K562 (cell line): Measurements from ENCODE around the gene SP2. TPM values are rescaled to one million over a fixed set of nuclear protein-coding genes. Genes with fewer than 3 reads are reported as not detected.
A peak's percentile ranks its signal among the peaks of the same experiment; 100 is the strongest.

Source experiments
- ATAC-seq: fragments of 200-7000 bp; cut with Tn5 transposase; 3 replicates; pipeline ENCODE4 v1.9.1; 2020; ENCODE audit warnings: moderate library complexity
- BruUV-seq: library from RNA; stranded (reverse); fragments of 400-500 nt; replicated peaks from 2 replicates; lab custom pipeline; 2021; lab: Mats Ljungman, UMichigan
- CTCF ChIA-PET: fragments of 300-600 bp; formaldehyde crosslinking; extraction: SDS; loops from one replicate; lab custom pipeline; 2021; ENCODE audit warnings: low intra/inter-chr PET ratio; lab: Yijun Ruan, JAX
- POLR2A ChIA-PET: fragments of 300-600, 350-650 bp; sonication (Branson Sonifier 250); formaldehyde crosslinking; extraction: SDS; loops from one replicate; lab custom pipeline; 2021; ENCODE audit warnings: antibody characterized with exemption, inconsistent platforms; lab: Yijun Ruan, JAX
- DNase-seq, 4 experiments: peaks; one replicate each; pipeline versions ENCODE4 v3.0.0 to v3.0.0-alpha.2; 2011 to 2018; ENCODE audit warnings: low spot score in 3 of 4, mixed read lengths in 3 of 4; ENCODE audit errors: extremely low read depth in 1 of 4
- FAIRE-seq: peaks from 2 replicates; lab custom pipeline; 2011; peaks lifted over from hg19 to GRCh38; lab: Jason Lieb, UNC
- H2AFZ ChIP-seq: 2 replicates; pipeline ENCODE4 v1.6.0; 2011; ENCODE audit warnings: low read depth, low read length, control low read depth, inconsistent platforms
- H3K27ac ChIP-seq: fragments of 200-600 bp; 3 replicates; pipeline ENCODE4 v1.8.0; 2011; ENCODE audit warnings: low read depth, mild to moderate bottlenecking, control low read depth, inconsistent platforms, low read length, moderate library complexity, mixed read lengths; ENCODE audit errors: extremely low read depth
- H3K27me3 ChIP-seq, 2 experiments: fragments of 300-600 bp in 1 of 2; 2 replicates in 1 of 2; 3 replicates in 1 of 2; pipeline versions ENCODE4 v1.6.0 to v1.8.0; 2011; ENCODE audit warnings: inconsistent platforms in 2 of 2, low read length in 2 of 2, mild to moderate bottlenecking in 1 of 2, mixed read lengths in 1 of 2, moderate library complexity in 1 of 2; ENCODE audit not compliant: control insufficient read depth in 2 of 2, insufficient read depth in 2 of 2
- H3K36me3 ChIP-seq: fragments of 300-600 bp; 3 replicates; pipeline ENCODE4 v1.8.0; 2011; ENCODE audit warnings: mild to moderate bottlenecking, low read length, inconsistent platforms; ENCODE audit not compliant: control insufficient read depth, insufficient read depth
- H3K4me1 ChIP-seq, 2 experiments: fragments of 200-600 bp in 1 of 2; replicated peaks in 1 of 2; 2 replicates in 1 of 2; 3 replicates in 1 of 2; pipeline versions ENCODE4 v1.5.1 to v1.8.0; 2011; ENCODE audit warnings: inconsistent platforms in 2 of 2, low read length in 2 of 2, mild to moderate bottlenecking in 1 of 2, mixed read lengths in 1 of 2, moderate library complexity in 1 of 2; ENCODE audit not compliant: control insufficient read depth in 2 of 2, insufficient read depth in 2 of 2
- H3K4me2 ChIP-seq: 2 replicates; pipeline ENCODE4 v1.6.1; 2011; ENCODE audit warnings: low read length, control low read depth, inconsistent platforms, mixed read lengths; ENCODE audit not compliant: insufficient read depth
- H3K4me3 ChIP-seq: fragments of 200-600 bp; sonication (generic), shearing (Covaris generic); 2 replicates; pipeline ENCODE4 v1.5.1; 2016; ENCODE audit warnings: control low read depth, inconsistent platforms
- H3K79me2 ChIP-seq: fragments of 200-600 bp; 3 replicates; pipeline ENCODE4 v1.8.0; 2011; ENCODE audit warnings: low read length, inconsistent platforms; ENCODE audit not compliant: control insufficient read depth, insufficient read depth
- H3K9ac ChIP-seq, 2 experiments: 2 replicates each; pipeline versions ENCODE4 v1.6.0 to v1.6.1; 2011; ENCODE audit warnings: low read depth in 2 of 2, low read length in 2 of 2, control low read depth in 1 of 2, inconsistent platforms in 1 of 2, mild to moderate bottlenecking in 1 of 2, mixed read lengths in 1 of 2; ENCODE audit not compliant: insufficient read depth in 1 of 2
- H3K9me1 ChIP-seq: one replicate; pipeline ENCODE4 v1.6.0; 2011; ENCODE audit warnings: inconsistent platforms, mild to moderate bottlenecking, low read length, moderate library complexity; ENCODE audit not compliant: control insufficient read depth, insufficient read depth
- H3K9me3 ChIP-seq: replicated peaks from 2 replicates; pipeline ENCODE4 v1.5.1; 2011; ENCODE audit warnings: low read depth, low read length, inconsistent platforms; ENCODE audit not compliant: control insufficient read depth, insufficient read depth
- H4K20me1 ChIP-seq: replicated peaks from 2 replicates; pipeline ENCODE4 v1.6.1; 2011; ENCODE audit warnings: low read length, inconsistent platforms, mixed read lengths; ENCODE audit not compliant: control insufficient read depth, insufficient read depth
- ATF4 ChIP-seq: fragments of 450-650 bp; formaldehyde crosslinking; IDR thresholded peaks from 2 replicates; pipeline ENCODE4 v1.4.0; 2022; ENCODE audit warnings: mild to moderate bottlenecking, moderate library complexity
- C11orf30 ChIP-seq: fragments of 450-650 bp; IDR thresholded peaks from 2 replicates; pipeline ENCODE4 v1.6.1; 2016; ENCODE audit warnings: low read depth, mild to moderate bottlenecking
- CBFA2T3 ChIP-seq: fragments of 450-650 bp; IDR thresholded peaks from 2 replicates; pipeline ENCODE4 v1.6.1; 2017
- CCNT2 ChIP-seq: IDR thresholded peaks from 2 replicates; pipeline ENCODE4 v1.6.1; 2011; ENCODE audit warnings: borderline replicate concordance, low read depth, mild to moderate bottlenecking, moderate library complexity, mixed read lengths, low read length; ENCODE audit not compliant: insufficient read length; ENCODE audit errors: extremely low read depth
- HNRNPH1 ChIP-seq: fragments of 200-400 bp; formaldehyde crosslinking; optimal IDR thresholded peaks from 2 replicates; pipeline ENCODE3; 2017; ENCODE audit warnings: low read depth, mild to moderate bottlenecking, low read length, moderate library complexity
- MAFF ChIP-seq: IDR thresholded peaks from 2 replicates; pipeline ENCODE4 v1.6.1; 2012; ENCODE audit warnings: low read length, improper control_type of control experiment
- MAFG ChIP-seq: fragments of 450-650 bp; conservative IDR thresholded peaks from 2 replicates; pipeline ENCODE4 v1.6.1; 2016; ENCODE audit warnings: missing genetic modification characterization, missing compliant biosample characterization
- MLLT1 ChIP-seq, 2 experiments: fragments of 450-650 bp; IDR thresholded peaks; 2 replicates each; pipeline ENCODE4 v1.6.1; 2016
- NELFE ChIP-seq: IDR thresholded peaks from 2 replicates; pipeline ENCODE4 v1.6.1; 2011; ENCODE audit warnings: mild to moderate bottlenecking; ENCODE audit not compliant: insufficient read depth, insufficient read length
- PTRF ChIP-seq: fragments of 450-650 bp; IDR thresholded peaks from 2 replicates; pipeline ENCODE4 v1.6.1; 2016; ENCODE audit warnings: mild to moderate bottlenecking, missing genetic modification characterization, missing compliant biosample characterization
- RBM15 ChIP-seq: fragments of 200-400 bp; formaldehyde crosslinking; IDR thresholded peaks from 2 replicates; pipeline ENCODE4 v1.6.1; 2018; ENCODE audit warnings: mild to moderate bottlenecking, low read length, moderate library complexity; ENCODE audit not compliant: insufficient read depth
- TSHZ1 ChIP-seq: fragments of 250-450 bp; sonication (Bioruptor Pico); IDR thresholded peaks from 2 replicates; pipeline ENCODE4 v1.4.0; 2020; ENCODE audit warnings: mild to moderate bottlenecking, moderate library complexity
- ZNF212 ChIP-seq: fragments of 450-650 bp; formaldehyde crosslinking; IDR thresholded peaks from 2 replicates; pipeline ENCODE4 v1.4.0; 2020; ENCODE audit warnings: mild to moderate bottlenecking
- ZNF253 ChIP-seq: fragments of 250-450 bp; sonication (Bioruptor Pico); conservative IDR thresholded peaks from 2 replicates; pipeline ENCODE4 v1.6.1; 2021; ENCODE audit warnings: mild to moderate bottlenecking
- ZNF282 ChIP-seq: sonication (generic); formaldehyde crosslinking; IDR thresholded peaks from 2 replicates; pipeline ENCODE4 v1.8.1; 2023; ENCODE audit warnings: missing genetic modification reagents
- ZNF583 ChIP-seq: fragments of 250-450 bp; sonication (Bioruptor Pico); IDR thresholded peaks from 2 replicates; pipeline ENCODE4 v1.4.0; 2020
- WGBS: fragments of 100-300 bp; shearing (Covaris generic); methylation state at CpG from one replicate; pipeline ENCODE4 v1.1.6; 2016; ENCODE audit warnings: low coverage, mixed read lengths; ENCODE audit not compliant: insufficient coverage; ENCODE audit errors: missing lambda C conversion rate; 5-methylcytosine and 5-hydroxymethylcytosine counted together
- in situ Hi-C: fragments of 300-500 bp; cut with MboI; formaldehyde crosslinking; loops from 4 replicates; pipeline ENCODE4 v1.15.0; 2018; ENCODE audit warnings: inconsistent platforms, mixed read lengths
- intact Hi-C: fragments of 100-400 bp; cut with micrococcal nuclease; formaldehyde crosslinking; loops from 2 replicates; pipeline ENCODE4 v1.14.2; 2022
- polyA plus RNA-seq, 8 experiments: library from polyadenylated mRNA; depleted of rRNA in 4 of 8; stranded (reverse) in 5 of 8; unstranded in 3 of 8; fragments of >200 nt; fragmentation: Nextera tagmentation in 2 of 8; fragmentation: Illumina TruSeq in 1 of 8; extraction: Ambion mirVana in 2 of 8; extraction: Trizol in 1 of 8; gene quantifications; 2 replicates each; pipeline versions ENCODE4 v1.2.1 to v1.2.3, GENCODE V29; 2011 to 2014; ENCODE audit warnings: inconsistent platforms in 1 of 8, missing spikeins in 1 of 8
- total RNA-seq, 7 experiments: library from RNA; depleted of rRNA in 6 of 7; stranded (reverse); fragments of >200 nt in 6 of 7; fragmentation: Illumina TruSeq in 2 of 7; extraction: Trizol in 2 of 7; gene quantifications; 2 replicates each; pipeline versions ENCODE4 v1.2.1 to v1.2.3, GENCODE V29; 2011 to 2021; ENCODE audit warnings: low replicate concordance in 1 of 7
- TF ChIP-seq, protein P1 (sequence below): fragments of 250-450 bp; sonication (Bioruptor Pico); IDR thresholded peaks from 2 replicates; pipeline ENCODE4 v1.5.0; 2021

SP2 gene
- total and polyA plus RNA-seq, 9 of the 15 experiments (the other 6 are each of a cell fraction or from before 2014, with no cell fraction given), result 0.77 to 22.3 (median 2.3) TPM

GRCh38 chr17:47961406-47961805, 65.4 kb downstream of the SP2 start:
- ATAC-seq, result no peak
- Histone ChIP-seq H3K36me3 (no peaks in the 10 kb centered on the region), H2AFZ (no peak overlapping the region), H4K20me1 (no peaks in the 10 kb centered on the region), H3K9me1 (no peaks in the 10 kb centered on the region), H3K27me3 (no peaks in the 10 kb centered on the region; a peak in 1 of 5 replicates), H3K79me2 (no peaks in the 10 kb centered on the region), H3K9ac (peak overlapping the region in 1 of 2 experiments; percentile 36; a peak in 1 of 4 replicates), H3K4me1 (peaks cover 10 to 21% of the 10 kb centered on the region in 2 experiments), H3K4me3 (no peak overlapping the region), H3K27ac (no peak overlapping the region), H3K4me2 (no peak overlapping the region), H3K9me3 (no peaks in the 10 kb centered on the region)
- BruUV-seq, result no TSS peak
- POLR2A ChIA-PET, result interaction anchor here (0.6 to 3.1 kb wide), 4 partner anchors 8 to 17 kb away, joined by 3 to 14 read pairs (median 4); partner anchors contain the start of gene CDK5RAP3
- intact Hi-C loops (no loop called here), in situ Hi-C loops (no loop called here)
- FAIRE-seq, result no peak
- CTCF ChIA-PET, result no interaction called here
- 45% methylated on average over 6 of the region's 6 CpGs for WGBS
- DNase-seq, result no peak
- TF ChIP-seq MAFG (tag) (peak; percentile 57), ZNF253 (CRISPR knock-in tag) (no peak), RBM15 (no peak), ATF4 (CRISPR knock-in tag) (no peak), CCNT2 (no peak), C11orf30 (peak; percentile 72), ZNF583 (CRISPR knock-in tag) (no peak), MAFF (peak; percentile 53; the same call in 1 of the 2 replicates), TSHZ1 (CRISPR knock-in tag) (no peak), NELFE (no peak), PTRF (tag) (no peak), HNRNPH1 (no peak), CBFA2T3 (no peak), MLLT1 (IDR thresholded peaks at IDR 0.05) (no peak), ZNF282 (CRISPR knock-in tag) (no peak), ZNF212 (CRISPR knock-in tag) (no peak)
- TF ChIP-seq, protein P1, sequence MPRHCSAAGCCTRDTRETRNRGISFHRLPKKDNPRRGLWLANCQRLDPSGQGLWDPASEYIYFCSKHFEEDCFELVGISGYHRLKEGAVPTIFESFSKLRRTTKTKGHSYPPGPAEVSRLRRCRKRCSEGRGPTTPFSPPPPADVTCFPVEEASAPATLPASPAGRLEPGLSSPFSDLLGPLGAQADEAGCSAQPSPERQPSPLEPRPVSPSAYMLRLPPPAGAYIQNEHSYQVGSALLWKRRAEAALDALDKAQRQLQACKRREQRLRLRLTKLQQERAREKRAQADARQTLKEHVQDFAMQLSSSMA (CRISPR knock-in tag), result no peak
